ENCODE data around the gene FBXO28.
"Not testable (repeated sequence)": the region's sequence is repeated elsewhere in the genome, so short reads cannot be mapped to it uniquely, and the experiment has no call there.

The FBXO28 gene

GRCh38 chr1:224113918-224114786 is at the start of gene FBXO28:
FBXO28 (plus strand) TSS chr1:224114111; CDS start chr1:224114130, 19 bp downstream.
- peak; percentile 88 for DNase-seq (ENCODE audit: low spot score)
- peak; percentile 80 for FAIRE-seq

- no peak for FAIRE-seq
- DNase-seq (ENCODE audit: low spot score) = no peak
These were observed 49.8 kb upstream of the FBXO28 start for GRCh38 chr1:224064150-224064549.

DNA sequence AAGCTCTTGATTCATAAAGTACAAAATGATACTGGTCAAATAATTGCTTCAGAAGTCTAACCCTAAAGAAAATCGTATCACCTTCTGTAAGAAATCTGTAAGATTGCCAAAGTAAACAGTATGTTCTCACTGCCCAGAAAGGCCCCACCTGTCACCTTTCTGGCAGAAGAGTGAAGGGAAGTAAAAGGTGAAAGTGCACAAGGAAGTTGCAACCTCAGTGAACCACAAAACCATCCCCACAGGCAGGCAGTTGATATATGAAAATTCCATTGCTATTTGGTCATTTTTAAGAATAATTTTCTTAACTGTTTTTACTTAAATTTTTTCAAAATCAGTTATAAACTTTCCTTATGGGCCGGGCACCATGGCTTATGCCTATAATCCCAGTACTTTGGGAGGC is 48.5 kb upstream of the FBXO28 start:
- DNase-seq (ENCODE audit: low spot score) (peak; percentile 86), FAIRE-seq (peak; percentile 86)

DNA sequence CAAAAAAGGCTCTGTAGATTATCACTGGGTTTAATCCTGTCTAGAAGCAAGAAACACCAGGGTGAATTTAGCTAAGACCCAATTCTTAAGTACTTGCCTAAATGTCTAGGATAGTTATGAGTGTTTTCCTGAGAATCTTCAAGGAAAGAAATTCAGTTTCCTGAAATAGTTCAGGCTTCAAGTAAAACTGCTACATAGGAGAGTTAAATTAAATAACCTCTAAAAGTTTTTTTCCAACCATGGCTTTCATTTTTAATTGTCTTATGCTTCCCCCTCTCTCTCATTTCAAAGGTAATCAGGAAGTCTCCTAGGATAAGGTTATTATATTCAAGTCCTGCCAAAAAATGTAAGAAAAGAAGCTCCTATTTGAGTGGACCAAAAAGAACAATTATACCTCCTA is 46.7 kb upstream of the FBXO28 start:
- FAIRE-seq (no peak), DNase-seq (ENCODE audit: low spot score) (peak; percentile 20)

DNA sequence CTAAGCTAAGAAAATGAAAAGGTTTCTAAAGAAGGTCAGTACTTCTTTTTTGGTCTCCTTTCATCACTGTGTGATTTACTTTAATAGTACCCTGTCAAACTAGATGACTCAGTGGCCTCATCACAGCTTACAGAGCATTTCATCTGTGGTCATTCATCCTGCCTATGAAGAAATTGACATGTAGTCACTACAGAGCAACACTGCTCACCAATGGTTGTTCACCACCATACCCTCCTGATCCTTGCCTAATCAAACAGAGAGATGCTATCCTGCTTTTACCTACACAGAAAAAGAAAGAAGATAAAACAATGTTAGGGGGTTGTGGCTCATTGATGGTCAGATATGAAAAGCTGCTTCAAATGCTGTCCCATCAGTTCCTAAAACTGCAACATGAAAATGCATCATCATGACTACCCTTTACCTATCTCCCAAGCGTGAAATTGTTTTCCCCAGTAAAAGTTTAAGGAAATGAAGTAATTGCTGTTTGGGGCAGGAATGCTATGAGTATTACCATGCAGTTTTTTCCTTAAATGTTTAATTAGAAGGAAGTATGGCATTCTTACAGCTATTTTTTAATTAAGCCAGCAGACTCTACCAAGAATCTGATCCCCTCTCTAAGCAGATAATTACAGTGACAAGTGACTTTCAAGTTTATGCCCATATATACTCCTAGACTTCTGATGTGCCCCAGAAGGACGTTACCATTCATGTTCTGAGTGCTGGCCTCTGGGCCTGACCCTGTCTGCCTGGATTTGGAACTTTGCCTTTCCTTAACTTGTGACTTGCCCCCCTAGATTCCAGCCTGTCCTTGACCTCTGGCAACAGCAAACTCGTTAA is 46.1 kb upstream of the FBXO28 start:
- DNase-seq (ENCODE audit: low spot score) = peak; percentile 88
- FAIRE-seq = peak; percentile 90

GRCh38 chr1:224068458-224069072 is 45.3 kb upstream of the FBXO28 start:
- no peak for FAIRE-seq
- DNase-seq (ENCODE audit: low spot score) = no peak

DNA sequence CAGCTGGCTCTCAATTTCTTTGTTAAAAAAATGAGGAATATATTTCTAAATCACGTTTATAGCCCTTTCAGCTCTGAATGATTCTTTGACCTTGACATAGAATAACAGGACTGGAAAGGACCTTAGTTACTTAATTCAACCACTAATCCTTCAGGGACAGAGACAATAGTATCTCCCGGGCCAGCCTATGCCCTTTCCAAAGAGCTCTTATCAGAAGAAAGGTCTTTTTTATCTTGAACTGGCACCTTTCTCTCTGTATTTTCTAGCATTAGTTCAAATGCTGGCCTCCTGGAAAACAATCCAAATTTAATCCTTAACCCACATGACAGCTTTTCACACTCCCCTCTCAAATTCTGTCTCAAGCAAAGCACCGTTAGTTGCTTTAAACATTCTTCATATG is 44.8 kb upstream of the FBXO28 start:
- FAIRE-seq = no peak
- DNase-seq (ENCODE audit: low spot score) = no peak

GRCh38 chr1:224070521-224070920 is 43.4 kb upstream of the FBXO28 start:
- DNase-seq (ENCODE audit: low spot score) (no peak), FAIRE-seq (no peak)

- FAIRE-seq (no peak), DNase-seq (ENCODE audit: low spot score) (no peak)
These were observed 37.5 kb upstream of the FBXO28 start for GRCh38 chr1:224076407-224076806.

DNA sequence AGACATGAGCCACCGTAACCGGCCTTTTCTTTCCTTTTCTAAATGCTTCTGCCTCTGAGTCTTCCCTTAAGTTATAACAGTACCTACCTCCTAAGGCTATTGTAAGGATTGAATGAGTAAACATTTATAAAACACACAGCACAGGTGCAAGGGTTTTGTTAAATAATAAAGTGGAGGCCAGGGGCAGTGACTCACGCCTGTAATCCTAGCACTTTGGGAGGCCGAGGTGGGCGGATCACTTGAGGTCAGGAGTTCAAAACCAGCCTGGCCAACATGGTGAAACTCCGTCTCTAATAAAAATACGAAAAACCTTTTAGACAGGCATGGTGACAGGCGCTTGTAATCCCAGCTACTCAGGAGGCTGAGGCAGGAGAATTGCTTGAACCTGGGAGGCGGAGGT is 34.3 kb upstream of the FBXO28 start:
- FAIRE-seq; DNase-seq (ENCODE audit: low spot score): not testable (repeated sequence)

DNA sequence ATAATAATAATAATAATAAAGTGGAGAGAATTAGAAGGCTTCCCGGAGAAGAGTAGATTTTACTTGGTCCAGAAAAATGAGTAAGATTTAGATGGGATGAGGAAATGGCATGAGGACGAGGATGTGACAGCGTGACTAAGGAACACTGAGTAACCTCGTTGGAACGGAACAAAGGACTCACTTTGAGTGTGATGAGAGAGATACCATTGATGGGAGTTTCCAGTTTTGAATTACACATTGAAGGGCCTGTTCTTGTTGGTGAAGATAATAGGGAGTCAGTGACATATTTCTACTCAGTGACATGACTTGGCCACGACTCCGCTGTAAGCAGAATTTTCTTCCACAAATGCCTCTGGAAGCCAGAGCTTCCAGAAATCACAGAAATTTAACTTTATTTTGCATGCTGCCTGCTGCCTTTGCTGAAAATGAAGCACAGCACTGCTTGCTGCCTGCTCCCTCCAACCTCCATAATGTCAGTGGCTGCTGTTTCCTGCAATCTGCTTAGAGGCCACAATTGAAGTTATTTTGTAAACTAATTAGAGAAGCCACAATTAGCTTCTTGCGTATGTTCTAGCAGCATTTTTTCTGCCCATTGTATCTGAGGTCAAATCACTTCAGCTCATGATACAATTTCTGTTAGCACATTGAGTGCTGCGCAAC is 33.7 kb upstream of the FBXO28 start:
- peak; percentile 58 for FAIRE-seq
- DNase-seq (ENCODE audit: low spot score) = peak; percentile 83

GRCh38 chr1:224081604-224082003 is 32.3 kb upstream of the FBXO28 start:
- DNase-seq (ENCODE audit: low spot score) (no peak), FAIRE-seq (no peak)

GRCh38 chr1:224082146-224082545 is 31.8 kb upstream of the FBXO28 start:
- DNase-seq (ENCODE audit: low spot score) (no peak), FAIRE-seq (no peak)

GRCh38 chr1:224084867-224085266 is 29.0 kb upstream of the FBXO28 start:
- DNase-seq (ENCODE audit: low spot score) (no peak), FAIRE-seq (no peak)

DNA sequence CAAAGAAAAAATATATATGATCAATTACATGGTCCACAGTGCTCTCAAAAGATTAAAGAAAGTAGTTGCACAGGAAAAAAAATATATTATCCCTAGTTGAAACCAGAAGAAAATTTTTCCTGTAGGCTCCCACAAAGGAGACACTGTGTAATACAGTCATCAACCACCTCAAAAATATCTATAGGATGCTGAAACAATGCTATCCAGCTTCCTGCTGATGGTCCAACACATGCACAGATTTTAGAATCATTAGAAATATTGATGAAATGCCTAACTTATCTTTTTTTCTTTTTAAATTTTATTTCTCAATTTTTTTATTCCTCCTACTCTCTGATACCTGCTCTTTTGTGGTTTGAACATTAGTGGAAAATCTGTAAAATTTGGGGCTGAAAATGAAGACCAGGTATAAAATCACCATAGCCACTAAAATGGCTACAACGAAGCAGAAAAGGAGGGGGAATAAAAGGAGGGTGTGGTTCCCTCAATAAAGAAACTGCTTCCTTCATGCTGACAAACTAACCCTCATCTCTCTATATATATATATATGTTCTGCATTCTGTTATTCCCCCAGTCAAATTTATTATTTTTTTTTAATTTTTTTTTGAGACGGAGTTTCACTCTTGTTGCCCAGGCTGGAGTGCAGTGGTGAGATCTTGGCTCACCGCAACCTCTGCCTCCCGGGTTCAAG is 28.3 kb upstream of the FBXO28 start:
- FAIRE-seq (no peak), DNase-seq (ENCODE audit: low spot score) (no peak)

GRCh38 chr1:224087286-224087794 is 26.6 kb upstream of the FBXO28 start:
- DNase-seq (ENCODE audit: low spot score) (no peak), FAIRE-seq (no peak)

DNA sequence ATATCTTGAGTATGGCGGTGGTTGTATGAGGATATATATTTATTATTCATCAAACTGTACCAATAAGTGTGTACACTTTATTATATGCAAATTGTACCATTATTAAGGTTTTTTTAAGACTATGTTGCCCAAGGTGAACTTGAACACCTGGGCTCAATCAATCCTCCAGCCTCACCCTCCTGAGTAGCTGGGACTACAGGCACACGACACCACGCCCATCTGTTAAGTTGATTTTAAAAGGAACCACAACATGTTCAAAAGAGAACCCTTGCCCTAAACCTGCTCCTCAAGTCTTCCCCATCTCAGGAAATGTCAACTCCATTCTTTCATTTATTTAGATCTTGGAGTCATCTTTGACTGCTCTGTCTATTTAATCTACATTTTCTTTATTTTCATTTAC is 24.3 kb upstream of the FBXO28 start:
- DNase-seq (ENCODE audit: low spot score) = no peak
- no peak for FAIRE-seq

DNA sequence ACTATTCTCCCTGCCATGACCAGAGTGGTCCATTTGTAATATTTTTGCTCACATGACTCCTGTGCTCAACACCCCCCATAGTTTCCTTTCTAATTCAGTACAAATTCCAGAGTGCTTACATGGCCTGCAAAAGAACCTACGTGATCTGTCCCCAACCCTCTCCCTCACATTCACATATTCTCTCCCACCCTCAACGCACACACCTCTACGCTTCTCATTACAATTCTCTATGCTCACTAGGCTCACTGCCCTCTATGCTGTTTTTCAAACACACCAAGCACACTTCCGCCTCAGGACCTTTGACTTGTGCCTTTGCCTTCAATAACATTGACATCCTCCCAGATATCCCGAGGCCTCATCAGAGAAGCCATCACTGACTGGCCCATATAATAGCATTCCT is 23.8 kb upstream of the FBXO28 start:
- DNase-seq (ENCODE audit: low spot score) (no peak), FAIRE-seq (no peak)

- DNase-seq (ENCODE audit: low spot score) = no peak
- no peak for FAIRE-seq
These were observed 21.8 kb upstream of the FBXO28 start for GRCh38 chr1:224092111-224092510.

DNA sequence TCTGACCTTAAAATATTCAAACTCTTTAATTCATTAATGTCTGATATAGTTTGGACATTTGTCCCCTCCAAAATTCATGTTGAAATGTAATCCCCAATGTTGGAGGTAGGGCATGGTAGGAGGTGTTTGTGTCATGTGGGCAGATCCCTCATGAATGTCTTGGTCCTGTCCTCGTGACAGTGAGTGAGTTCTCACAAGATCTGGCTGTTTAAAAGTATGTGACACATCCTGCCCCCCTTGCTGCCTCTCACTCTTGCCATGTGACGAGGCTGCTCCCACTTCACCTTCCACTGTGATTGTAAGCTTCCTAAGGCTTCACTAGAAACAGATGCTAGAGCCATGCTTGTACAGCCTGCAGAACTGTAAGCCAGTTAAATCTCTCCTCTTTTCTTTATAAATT is 21.3 kb upstream of the FBXO28 start:
- FAIRE-seq (no peak), DNase-seq (ENCODE audit: low spot score) (no peak)

DNA sequence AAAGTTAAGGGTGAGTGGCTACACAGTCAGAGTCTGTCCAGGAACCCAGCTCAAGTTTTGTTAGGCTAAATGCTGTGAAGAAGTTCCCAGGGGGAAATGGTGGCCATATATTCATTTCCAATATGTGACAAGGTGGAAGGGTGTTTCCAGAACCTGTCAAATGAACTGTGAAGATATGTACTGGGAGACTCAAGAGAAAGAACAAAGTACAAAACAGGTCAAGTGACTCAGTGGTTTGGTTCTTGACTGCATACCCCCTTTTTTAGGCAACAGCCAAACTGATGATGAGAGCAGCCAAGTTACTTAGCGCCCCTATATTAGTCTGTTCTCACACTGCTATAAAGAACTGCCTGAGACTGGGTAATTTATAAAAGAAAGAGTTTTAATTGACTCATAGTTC is 18.6 kb upstream of the FBXO28 start:
- no peak for DNase-seq (ENCODE audit: low spot score)
- no peak for FAIRE-seq

Data from RCC 7860 (cell line).